ENCODE measurements around the gene ATP5PO.

DNA sequence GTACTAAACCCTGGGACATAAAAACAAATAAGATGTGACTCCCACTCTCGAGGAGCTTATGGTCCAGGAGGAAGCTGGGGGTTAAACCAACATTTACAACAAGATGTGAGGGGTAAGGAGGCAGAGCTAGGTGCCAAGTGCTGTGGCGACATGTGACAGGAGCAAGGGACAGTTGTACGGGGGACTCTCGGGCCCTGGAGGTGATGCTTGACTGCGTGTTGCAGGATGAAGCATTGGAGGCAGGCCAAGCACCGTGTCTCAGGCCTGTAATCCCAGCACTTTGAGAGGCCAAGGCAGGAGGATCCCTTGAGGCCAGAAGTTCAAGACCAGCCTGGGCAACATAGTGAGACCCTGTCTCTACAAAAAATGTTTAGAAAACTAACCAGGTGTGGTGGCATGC lies 36.8 kb downstream of the ATP5PO start:
- TF ChIP-seq, protein P1, sequence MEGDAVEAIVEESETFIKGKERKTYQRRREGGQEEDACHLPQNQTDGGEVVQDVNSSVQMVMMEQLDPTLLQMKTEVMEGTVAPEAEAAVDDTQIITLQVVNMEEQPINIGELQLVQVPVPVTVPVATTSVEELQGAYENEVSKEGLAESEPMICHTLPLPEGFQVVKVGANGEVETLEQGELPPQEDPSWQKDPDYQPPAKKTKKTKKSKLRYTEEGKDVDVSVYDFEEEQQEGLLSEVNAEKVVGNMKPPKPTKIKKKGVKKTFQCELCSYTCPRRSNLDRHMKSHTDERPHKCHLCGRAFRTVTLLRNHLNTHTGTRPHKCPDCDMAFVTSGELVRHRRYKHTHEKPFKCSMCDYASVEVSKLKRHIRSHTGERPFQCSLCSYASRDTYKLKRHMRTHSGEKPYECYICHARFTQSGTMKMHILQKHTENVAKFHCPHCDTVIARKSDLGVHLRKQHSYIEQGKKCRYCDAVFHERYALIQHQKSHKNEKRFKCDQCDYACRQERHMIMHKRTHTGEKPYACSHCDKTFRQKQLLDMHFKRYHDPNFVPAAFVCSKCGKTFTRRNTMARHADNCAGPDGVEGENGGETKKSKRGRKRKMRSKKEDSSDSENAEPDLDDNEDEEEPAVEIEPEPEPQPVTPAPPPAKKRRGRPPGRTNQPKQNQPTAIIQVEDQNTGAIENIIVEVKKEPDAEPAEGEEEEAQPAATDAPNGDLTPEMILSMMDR (IDR thresholded peaks at IDR 0.05 in 4 of 5, conservative IDR thresholded peaks at IDR 0.05 in 1 of 5), result no peak
- no peak for TF ChIP-seq POLR2A (IDR thresholded peaks at IDR 0.05)

Measured in gastrocnemius medialis (tissue), 4 donors.